ENCODE results near the gene LMCD1.

Gene LMCD1

GRCh38 chr3:8595252-8595651 is 93.6 kb downstream of the LMCD1 start:
- DNase-seq = no peak

DNA sequence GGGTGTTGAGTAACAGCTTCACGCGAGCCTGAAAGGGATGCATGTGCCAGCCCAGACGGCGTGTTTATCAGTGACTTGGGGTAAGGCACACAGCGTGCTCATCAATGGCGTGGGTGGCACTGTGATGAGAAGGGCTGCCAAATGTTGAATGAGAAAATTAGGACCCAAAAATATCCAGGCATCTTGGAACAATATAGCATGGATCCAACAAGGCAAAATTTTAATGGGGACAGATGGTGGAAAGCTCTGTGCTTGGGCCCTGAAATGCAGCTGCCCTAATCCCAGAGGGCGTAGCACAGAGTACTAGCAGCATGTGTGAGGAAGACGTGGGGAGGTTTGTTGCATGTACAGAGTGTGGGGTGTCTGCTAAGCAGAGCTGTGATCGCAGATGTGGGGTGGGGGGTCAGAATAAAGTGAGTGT is 94.1 kb downstream of the LMCD1 start:
- no peak for DNase-seq

DNA sequence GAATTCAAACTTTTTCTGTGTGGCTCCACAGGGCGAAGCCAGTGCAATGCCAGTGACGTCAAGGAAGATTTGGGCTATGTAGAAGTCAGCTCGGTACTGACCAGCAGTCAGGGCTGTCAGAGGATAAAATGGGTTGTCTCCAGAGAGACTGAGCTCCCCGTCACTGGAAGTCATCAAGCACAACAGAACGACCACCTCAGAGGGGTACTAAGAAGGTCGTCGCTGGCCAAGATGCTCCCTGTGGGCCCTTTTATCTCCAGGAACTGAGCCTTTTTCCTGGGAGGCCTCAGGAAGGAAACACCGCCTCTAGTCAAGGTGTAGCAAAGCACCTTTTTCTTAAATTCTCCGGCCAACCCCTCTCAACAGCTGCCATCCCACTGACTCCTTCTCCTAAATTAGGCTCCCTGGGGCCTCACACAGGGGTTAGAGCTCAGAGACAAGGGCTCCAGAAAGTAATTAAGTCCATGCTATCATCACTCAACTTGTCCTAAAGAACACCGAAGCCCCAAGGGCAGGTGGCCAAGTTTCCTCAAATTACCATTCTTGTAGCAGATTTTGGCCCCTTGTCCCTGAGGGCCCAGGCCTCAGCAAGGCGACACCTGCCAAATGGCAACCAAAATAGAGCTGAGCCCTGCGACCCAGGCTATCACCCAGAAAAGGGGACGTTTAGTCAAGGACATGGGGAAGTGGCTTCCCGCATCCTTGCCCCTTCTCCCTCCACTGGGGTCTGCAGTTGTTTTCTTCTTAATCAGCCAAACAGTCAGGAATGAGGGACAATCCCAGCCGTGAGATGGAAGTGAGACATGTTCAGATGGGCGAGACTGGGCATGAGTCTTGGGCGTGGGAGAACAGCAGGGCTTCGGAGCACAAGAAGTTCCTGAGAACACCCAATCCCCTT is 94.9 kb downstream of the LMCD1 start:
- no peak for DNase-seq

- DNase-seq = no peak
Observed at GRCh38 chr3:8597219-8597853, 95.7 kb downstream of the LMCD1 start.

GRCh38 chr3:8599146-8599545 is 97.5 kb downstream of the LMCD1 start:
- DNase-seq = no peak

DNA sequence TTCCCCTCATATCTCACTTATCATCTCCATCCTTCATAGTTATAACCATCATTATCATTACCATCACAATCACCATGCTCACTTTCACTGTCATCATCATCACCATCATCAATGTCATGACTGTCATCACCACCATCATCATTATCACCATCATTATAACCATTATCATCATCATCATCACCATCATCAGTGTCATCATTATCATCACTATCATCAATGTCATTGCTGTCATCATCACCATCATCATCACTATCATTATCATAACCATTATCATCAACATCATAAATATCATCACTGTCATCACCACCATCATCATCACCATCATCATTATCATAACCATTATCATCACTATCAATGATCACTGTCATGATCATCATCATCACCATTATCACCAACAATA is 98.8 kb downstream of the LMCD1 start:
- DNase-seq = no peak

DNA sequence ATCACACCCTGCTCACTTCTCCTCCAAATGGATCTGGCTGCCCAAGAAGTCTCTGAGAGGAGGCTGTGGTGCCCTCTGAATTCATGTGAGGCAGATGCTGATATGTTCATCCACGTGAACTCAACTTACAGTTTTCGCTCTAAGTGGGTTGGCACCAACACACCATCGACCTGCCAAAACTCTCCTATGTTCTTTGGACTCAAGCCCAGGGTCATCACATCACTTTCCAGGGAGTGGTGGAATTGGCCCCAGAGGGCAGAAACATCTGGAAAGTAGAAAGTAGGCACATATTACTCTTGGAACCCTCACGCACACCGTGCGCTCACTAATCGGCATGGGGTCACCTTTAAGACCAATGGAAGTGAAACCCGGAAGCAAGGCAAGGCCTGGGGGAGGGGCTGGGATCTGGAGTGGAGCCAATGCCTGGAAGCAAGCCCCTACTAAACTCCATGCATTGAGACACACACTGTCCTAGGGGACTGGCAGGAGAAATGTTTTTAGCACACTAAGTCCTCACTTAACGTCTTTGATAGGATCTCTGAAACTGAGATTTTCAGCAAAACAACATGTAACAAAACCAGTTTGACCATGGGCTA is 101.6 kb downstream of the LMCD1 start:
- DNase-seq = no peak

- DNase-seq = no peak
Observed at GRCh38 chr3:8604006-8604405, 102.4 kb downstream of the LMCD1 start.

DNA sequence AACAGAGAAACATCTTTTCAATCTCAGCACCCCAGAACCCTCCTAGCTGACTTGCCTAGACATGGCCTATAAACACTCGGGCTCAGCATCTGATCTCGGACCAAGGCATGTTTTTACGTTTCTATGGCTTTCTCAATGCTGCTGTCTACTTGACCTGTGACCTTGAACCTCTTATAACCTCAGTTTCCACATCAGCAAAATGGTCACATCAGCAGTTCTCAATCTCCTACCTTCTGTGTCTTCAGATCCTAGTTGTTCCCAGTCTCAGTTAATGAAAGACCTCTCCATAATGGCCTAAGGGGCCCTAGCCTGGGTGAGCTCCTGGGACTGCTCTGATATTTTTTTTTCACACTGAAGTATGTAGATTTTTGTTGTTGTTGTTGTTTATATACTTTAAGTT is 103.4 kb downstream of the LMCD1 start:
- no peak for DNase-seq

DNA sequence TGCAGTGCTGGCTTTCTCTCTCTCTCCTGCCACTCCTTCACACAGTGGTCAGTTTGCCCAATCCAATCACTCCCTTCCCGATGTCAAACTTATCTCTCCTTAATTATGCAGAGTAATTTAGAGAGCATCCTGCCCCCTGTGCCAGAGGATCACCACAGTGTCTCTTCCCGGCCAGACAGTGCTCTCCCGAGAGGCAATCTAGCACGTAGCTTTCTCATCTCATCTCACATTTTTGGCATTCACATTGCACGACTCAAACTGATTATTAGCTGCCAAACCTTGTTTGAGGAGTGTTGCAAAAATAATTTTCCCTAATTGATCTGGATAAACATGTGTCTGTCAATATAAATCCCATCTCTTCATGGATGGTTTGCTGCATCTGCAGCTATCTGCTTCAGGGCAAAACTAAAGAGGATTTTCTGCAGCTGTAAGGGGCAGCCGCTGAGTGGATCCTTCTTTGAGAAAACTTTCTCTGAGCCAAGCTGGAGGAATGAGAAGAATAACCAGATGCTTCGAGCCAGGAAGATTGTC is 105.1 kb downstream of the LMCD1 start:
- no peak for DNase-seq

GRCh38 chr3:8607234-8608040 is 105.8 kb downstream of the LMCD1 start:
- DNase-seq = no peak

- DNase-seq = no peak
Observed at GRCh38 chr3:8608041-8608790, 106.6 kb downstream of the LMCD1 start.

- DNase-seq = no peak
Observed at GRCh38 chr3:8608791-8609467, 107.3 kb downstream of the LMCD1 start.

- no peak for DNase-seq
Observed at GRCh38 chr3:8610951-8611350, 109.3 kb downstream of the LMCD1 start.

DNA sequence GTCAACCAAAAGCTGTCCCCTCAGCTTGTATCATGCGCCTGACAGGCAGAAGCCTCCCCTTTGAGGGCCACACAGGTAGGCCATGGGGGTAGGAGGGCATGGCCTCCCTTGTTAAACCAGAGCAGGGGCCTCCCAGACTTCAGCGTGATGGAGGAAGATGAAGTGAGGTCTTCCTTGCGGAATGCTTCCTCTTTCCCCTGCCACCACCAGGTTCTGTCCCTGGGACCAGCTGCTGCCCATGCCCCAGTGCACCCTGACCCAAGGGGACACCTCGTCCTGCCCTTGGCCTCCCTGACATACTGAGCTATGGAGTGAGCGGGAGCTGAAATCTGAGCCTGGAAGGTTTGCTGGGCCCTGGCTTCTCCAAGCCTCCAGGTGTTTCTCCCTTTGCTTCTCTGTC is 116.3 kb downstream of the LMCD1 start:
- DNase-seq = no peak

DNA sequence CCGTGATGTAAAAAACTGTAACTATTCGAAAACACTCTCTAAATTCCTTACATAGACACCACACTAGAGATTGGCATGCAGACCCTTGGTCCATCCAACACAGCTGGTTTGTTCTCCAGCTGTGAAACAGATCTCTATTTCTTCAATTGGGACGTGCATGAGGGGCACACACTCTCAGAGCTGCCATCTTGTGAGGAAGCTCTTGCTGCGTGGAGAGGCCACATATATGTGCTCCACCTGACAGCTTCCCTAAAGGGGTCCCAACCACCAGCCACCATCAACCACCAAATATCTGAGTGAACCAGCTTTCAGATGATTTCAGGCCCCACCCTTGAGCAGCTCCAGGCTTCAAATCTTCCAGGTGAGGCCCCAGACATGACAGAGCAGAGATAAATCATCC is 117.3 kb downstream of the LMCD1 start:
- DNase-seq = no peak

- DNase-seq = no peak
Observed at GRCh38 chr3:8619548-8619947, 117.9 kb downstream of the LMCD1 start.

- DNase-seq = no peak
Observed at GRCh38 chr3:8621141-8621540, 119.5 kb downstream of the LMCD1 start.

DNA sequence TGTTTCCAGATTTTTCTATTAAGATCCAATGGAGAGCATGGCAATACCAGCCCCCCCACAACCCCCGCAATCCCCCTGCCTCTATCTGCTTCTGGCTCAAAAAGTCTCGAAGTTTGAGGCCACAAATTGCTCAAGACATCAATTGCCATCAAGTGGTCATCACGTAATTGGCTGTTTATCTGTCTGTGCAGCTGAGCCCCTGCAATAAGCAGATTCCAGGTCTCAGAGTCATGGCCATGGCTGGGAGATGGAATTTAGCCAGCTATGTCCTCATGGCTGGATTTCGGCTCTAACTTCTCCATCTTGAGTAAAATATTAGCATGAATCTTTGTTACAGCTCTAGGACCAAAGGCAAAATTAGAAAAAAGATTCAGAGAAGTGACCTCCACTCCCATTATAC is 120.2 kb downstream of the LMCD1 start:
- no peak for DNase-seq

DNA sequence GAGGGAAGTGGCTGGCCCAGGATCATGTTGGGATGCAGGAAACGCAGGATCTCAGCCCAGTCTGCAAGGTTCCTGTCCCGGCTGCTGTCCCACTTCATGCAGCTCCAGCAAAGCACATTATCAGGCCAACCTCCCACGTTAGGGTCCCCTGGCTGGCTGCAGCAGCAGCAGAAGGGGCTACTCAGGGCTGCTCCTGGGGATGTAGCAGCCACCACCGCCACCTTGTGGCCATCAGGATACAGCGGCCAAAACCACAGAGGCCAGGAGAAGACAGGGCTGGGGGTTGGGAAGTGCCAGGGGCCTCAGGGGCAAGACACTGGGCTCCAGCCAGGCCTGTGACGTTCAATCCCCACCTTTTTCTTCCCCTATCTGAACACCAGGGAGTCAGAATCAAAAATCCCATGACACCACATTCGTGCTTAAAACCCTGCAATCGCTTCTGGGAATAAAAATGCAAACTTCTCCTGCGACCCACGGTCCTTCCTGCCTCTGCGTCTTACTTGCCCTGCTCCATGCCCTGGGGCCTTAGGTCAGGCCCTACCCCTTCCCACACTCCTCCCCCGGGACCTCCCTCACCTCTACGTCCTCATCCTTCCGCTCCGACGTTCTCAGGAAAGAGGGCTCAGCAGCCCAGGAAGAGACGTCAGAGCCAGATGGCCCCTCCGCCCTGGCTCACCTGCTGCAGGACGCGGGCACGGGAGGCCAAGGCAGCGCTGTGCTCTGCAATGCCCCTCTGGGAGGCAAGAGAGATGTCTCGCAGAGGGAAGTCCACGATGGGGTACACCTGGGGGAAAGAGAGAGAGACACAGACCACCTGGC is 121.5 kb downstream of the LMCD1 start:
- DNase-seq = no peak

DNA sequence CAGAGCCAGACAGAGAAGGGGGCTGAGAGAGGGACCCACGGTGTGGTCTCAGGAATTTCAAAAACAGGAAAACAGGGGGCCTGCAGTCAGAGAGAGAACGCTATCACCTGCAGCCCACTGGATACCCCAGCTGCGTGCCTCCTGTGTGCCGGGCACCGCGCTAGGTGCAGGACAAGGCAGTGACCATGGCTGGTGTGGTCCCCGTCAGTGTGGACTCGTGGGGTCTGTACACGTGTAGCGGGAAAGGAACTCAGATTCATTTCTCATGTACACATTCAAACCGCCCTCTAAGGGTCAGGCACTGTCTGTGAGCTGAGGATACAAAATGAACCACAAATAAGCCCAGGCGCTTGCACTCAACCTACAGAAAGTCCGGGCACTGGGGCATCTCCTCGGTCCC is 122.1 kb downstream of the LMCD1 start:
- DNase-seq = no peak

Measured in SIG-M5 (cell line).